Liver (tissue), 3 donors: Measurements from ENCODE around the gene KRTAP10-7.

Experiments used
- EGR1 ChIP-seq, 2 donors: IDR thresholded peaks; 2 replicates each; pipeline ENCODE4 v1.6.1; 2016 to 2018; ENCODE audit warnings: antibody characterized with exemption in 2 of 2, low read depth in 2 of 2
- FOXA2 ChIP-seq: IDR thresholded peaks from 2 replicates; pipeline ENCODE4 v1.6.1; 2016; ENCODE audit warnings: antibody characterized with exemption
- JUND ChIP-seq, 2 donors: IDR thresholded peaks; 2 replicates each; pipeline ENCODE4 v1.6.1; 2016; ENCODE audit warnings: antibody characterized with exemption in 2 of 2
- RAD21 ChIP-seq, 2 donors: IDR thresholded peaks; 2 replicates each; pipeline ENCODE4 v1.6.1; 2016; ENCODE audit warnings: antibody characterized with exemption in 2 of 2, mild to moderate bottlenecking in 2 of 2
- REST ChIP-seq: IDR thresholded peaks from 2 replicates; pipeline ENCODE4 v1.6.1; 2016; ENCODE audit warnings: antibody characterized with exemption, mild to moderate bottlenecking
- SP1 ChIP-seq: IDR thresholded peaks from 2 replicates; pipeline ENCODE4 v1.6.1; 2018; ENCODE audit warnings: antibody characterized with exemption, mild to moderate bottlenecking
- TAF1 ChIP-seq: conservative IDR thresholded peaks from 2 replicates; pipeline ENCODE4 v1.6.1; 2016; ENCODE audit warnings: antibody characterized with exemption, mild to moderate bottlenecking
- YY1 ChIP-seq: IDR thresholded peaks from 2 replicates; pipeline ENCODE4 v1.6.1; 2016; ENCODE audit warnings: antibody characterized with exemption, mild to moderate bottlenecking
- ZBTB33 ChIP-seq: IDR thresholded peaks from 2 replicates; pipeline ENCODE4 v1.6.1; 2016; ENCODE audit warnings: antibody characterized with exemption
- TF ChIP-seq, protein P1 (sequence below): fragments of 150-350 bp; IDR thresholded peaks from 2 replicates; pipeline ENCODE4 v1.5.1; 2017; ENCODE audit warnings: improper control_type of control experiment, low read depth, low read length; ENCODE audit not compliant: missing input control
- TF ChIP-seq, protein P2 (sequence below): IDR thresholded peaks from 2 replicates; pipeline ENCODE4 v1.6.1; 2016; ENCODE audit warnings: antibody characterized with exemption
- TF ChIP-seq, protein P3 (sequence below): IDR thresholded peaks from 2 replicates; pipeline ENCODE4 v1.6.1; 2016; ENCODE audit warnings: antibody characterized with exemption
- donor health status: healthy.
- donor health status: healthy.

DNA sequence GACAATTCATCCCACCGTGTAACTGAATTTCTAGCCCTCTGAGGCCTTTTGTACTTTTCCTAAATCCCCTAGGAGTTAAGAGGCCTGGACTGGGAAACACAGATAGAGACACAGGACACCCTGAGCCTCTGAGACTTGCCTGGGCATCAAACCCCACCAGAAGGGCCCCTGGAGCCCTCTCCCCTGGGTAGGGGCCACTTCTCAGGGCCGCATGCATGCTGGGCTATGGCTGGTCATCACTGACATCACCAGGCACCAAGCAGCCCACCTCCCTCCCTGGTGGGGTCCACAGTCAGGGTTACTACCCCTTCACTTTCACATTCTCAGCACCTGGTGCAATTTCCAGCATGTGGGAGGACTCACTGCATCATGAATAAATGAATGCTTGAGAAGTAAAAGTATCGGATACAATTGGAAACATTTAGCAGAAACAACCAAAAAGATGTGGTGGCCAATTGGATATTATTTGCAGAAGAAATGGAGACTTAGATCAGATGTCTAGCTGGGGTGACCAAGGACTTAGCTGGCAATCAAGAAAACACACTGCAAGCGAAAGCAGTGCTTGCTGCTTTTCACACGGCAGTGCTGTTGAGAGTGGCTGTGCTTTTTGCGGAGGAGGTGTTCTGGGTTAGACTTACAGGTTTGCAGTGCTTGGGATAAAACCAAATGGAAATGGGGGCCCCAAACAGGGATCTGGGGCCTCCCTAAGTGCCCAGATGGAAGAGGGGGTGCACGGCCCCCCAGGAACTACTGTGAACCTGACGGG lies 950 bp upstream of the KRTAP10-7 start:
- TF ChIP-seq YY1 (no peak), FOXA2 (no peak), SP1 (no peak), REST (no peak), TAF1 (no peak), JUND (IDR thresholded peaks at IDR 0.05) (no peak), RAD21 (IDR thresholded peaks at IDR 0.05) (no peak), ZBTB33 (no peak), EGR1 (IDR thresholded peaks at IDR 0.05; ENCODE audit: low read depth in 2 of 2) (no peak)
- TF ChIP-seq, protein P1, sequence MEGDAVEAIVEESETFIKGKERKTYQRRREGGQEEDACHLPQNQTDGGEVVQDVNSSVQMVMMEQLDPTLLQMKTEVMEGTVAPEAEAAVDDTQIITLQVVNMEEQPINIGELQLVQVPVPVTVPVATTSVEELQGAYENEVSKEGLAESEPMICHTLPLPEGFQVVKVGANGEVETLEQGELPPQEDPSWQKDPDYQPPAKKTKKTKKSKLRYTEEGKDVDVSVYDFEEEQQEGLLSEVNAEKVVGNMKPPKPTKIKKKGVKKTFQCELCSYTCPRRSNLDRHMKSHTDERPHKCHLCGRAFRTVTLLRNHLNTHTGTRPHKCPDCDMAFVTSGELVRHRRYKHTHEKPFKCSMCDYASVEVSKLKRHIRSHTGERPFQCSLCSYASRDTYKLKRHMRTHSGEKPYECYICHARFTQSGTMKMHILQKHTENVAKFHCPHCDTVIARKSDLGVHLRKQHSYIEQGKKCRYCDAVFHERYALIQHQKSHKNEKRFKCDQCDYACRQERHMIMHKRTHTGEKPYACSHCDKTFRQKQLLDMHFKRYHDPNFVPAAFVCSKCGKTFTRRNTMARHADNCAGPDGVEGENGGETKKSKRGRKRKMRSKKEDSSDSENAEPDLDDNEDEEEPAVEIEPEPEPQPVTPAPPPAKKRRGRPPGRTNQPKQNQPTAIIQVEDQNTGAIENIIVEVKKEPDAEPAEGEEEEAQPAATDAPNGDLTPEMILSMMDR = no peak
- TF ChIP-seq, protein P2, sequence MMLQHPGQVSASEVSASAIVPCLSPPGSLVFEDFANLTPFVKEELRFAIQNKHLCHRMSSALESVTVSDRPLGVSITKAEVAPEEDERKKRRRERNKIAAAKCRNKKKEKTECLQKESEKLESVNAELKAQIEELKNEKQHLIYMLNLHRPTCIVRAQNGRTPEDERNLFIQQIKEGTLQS = no peak
- TF ChIP-seq, protein P3, sequence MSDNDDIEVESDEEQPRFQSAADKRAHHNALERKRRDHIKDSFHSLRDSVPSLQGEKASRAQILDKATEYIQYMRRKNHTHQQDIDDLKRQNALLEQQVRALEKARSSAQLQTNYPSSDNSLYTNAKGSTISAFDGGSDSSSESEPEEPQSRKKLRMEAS = no peak
